H1 (cell line): ENCODE results near the gene LDLRAD4. TPM values are rescaled to one million over a fixed set of nuclear protein-coding genes. Genes with fewer than 3 reads are reported as not detected.

Experiments
- CTCF ChIA-PET: fragments of 300-600 bp; sonication (Branson Sonifier 250); formaldehyde crosslinking; loops from one replicate; lab custom pipeline; 2021; ENCODE audit not compliant: partially characterized antibody; lab: Charles Lee
- POLR2A ChIA-PET: fragments of 300-600 bp; sonication (Branson Sonifier 250); formaldehyde crosslinking; loops from one replicate; lab custom pipeline; 2021; ENCODE audit warnings: inconsistent platforms; ENCODE audit not compliant: partially characterized antibody; lab: Charles Lee
- DNase-seq, 2 experiments: peaks; one replicate each; pipeline versions ENCODE4 v3.0.0 to v3.0.0-alpha.2; 2010 to 2022; ENCODE audit warnings: low spot score in 2 of 2, low read depth in 1 of 2, mixed read lengths in 1 of 2
- FAIRE-seq: peaks from 2 replicates; lab custom pipeline; 2011; peaks lifted over from hg19 to GRCh38; lab: Jason Lieb, UNC
- H2AFZ ChIP-seq: 2 replicates; pipeline ENCODE4 v1.8.1; 2012; ENCODE audit warnings: low read length, inconsistent platforms
- H2AK5ac ChIP-seq: 2 replicates; pipeline ENCODE4 v1.6.1; 2013; ENCODE audit warnings: low read depth, low read length
- H2BK120ac ChIP-seq: replicated peaks from 2 replicates; pipeline ENCODE3; 2013; ENCODE audit warnings: low read depth, low read length, inconsistent platforms
- H2BK12ac ChIP-seq: 2 replicates; pipeline ENCODE4 v1.6.1; 2013; ENCODE audit warnings: low read depth, low read length
- H2BK15ac ChIP-seq: 2 replicates; pipeline ENCODE4 v1.6.1; 2013; ENCODE audit warnings: low read length
- H2BK20ac ChIP-seq: 2 replicates; pipeline ENCODE4 v1.6.1; 2013; ENCODE audit warnings: low read length
- H2BK5ac ChIP-seq: 2 replicates; pipeline ENCODE4 v1.6.1; 2013; ENCODE audit warnings: low read depth, low read length
- H3K14ac ChIP-seq: 2 replicates; pipeline ENCODE4 v1.6.1; 2013; ENCODE audit warnings: inconsistent platforms; ENCODE audit not compliant: insufficient read length
- H3K18ac ChIP-seq: 2 replicates; pipeline ENCODE4 v1.6.1; 2013; ENCODE audit warnings: low read length; ENCODE audit errors: extremely low read depth
- H3K23ac ChIP-seq: 2 replicates; pipeline ENCODE4 v1.6.1; 2013; ENCODE audit warnings: inconsistent platforms; ENCODE audit not compliant: insufficient read length
- H3K23me2 ChIP-seq: 2 replicates; pipeline ENCODE4 v1.6.1; 2013; ENCODE audit warnings: low read depth, low read length
- H3K27ac ChIP-seq: 2 replicates; pipeline ENCODE4 v1.6.1; 2011; ENCODE audit warnings: low read depth, low read length, inconsistent platforms
- H3K27me3 ChIP-seq, 4 experiments: replicated peaks in 1 of 4; 1 replicate in 1 of 4; 2 replicates in 3 of 4; pipeline versions ENCODE4 v1.6.1 to v1.8.1; 2011 to 2013; ENCODE audit warnings: low read length in 3 of 4, mild to moderate bottlenecking in 3 of 4, inconsistent platforms in 2 of 4, mixed read lengths in 2 of 4, moderate library complexity in 1 of 4; ENCODE audit not compliant: control insufficient read depth in 3 of 4, insufficient read depth in 3 of 4; ENCODE audit errors: extremely low read depth in 1 of 4
- H3K36me3 ChIP-seq, 4 experiments: 2 replicates each; pipeline versions ENCODE4 v1.6.1 to v1.8.1; 2011 to 2013; ENCODE audit warnings: mild to moderate bottlenecking in 4 of 4, low read length in 3 of 4, moderate library complexity in 2 of 4, control low read depth in 1 of 4, inconsistent platforms in 1 of 4; ENCODE audit not compliant: insufficient read depth in 4 of 4, control insufficient read depth in 2 of 4
- H3K4ac ChIP-seq: replicated peaks from 2 replicates; pipeline ENCODE3; 2013; ENCODE audit warnings: low read length, low read depth, mixed read lengths, inconsistent platforms; ENCODE audit not compliant: insufficient read length
- H3K4me1 ChIP-seq, 4 experiments: replicated peaks in 1 of 4; 1 replicate in 1 of 4; 2 replicates in 3 of 4; pipeline versions ENCODE4 v1.6.1 to v1.8.1; 2011 to 2013; ENCODE audit warnings: low read length in 3 of 4, inconsistent platforms in 2 of 4, mixed read lengths in 1 of 4; ENCODE audit not compliant: insufficient read depth in 4 of 4, control insufficient read depth in 3 of 4
- H3K4me2 ChIP-seq, 2 experiments: 2 replicates each; pipeline versions ENCODE4 v1.6.1 to v1.8.1; 2011 to 2013; ENCODE audit warnings: low read depth in 2 of 2, low read length in 2 of 2, control low read depth in 1 of 2, inconsistent platforms in 1 of 2, mild to moderate bottlenecking in 1 of 2; ENCODE audit not compliant: insufficient read depth in 1 of 2
- H3K4me3 ChIP-seq, 4 experiments: fragments of 200-600, 300-600 bp in 1 of 4; sonication (generic), shearing (Covaris generic), sonication (Bioruptor Twin) in 1 of 4; 2 replicates each; pipeline versions ENCODE4 v1.5.1 to v1.8.1; 2011 to 2016; ENCODE audit warnings: low read length in 4 of 4, low read depth in 3 of 4, control low read depth in 2 of 4, inconsistent platforms in 2 of 4, mild to moderate bottlenecking in 2 of 4, mixed read lengths in 1 of 4, moderate library complexity in 1 of 4; ENCODE audit not compliant: insufficient read depth in 2 of 4; ENCODE audit errors: extremely low read depth in 1 of 4
- H3K56ac ChIP-seq: replicated peaks from 2 replicates; pipeline ENCODE3; 2013; ENCODE audit warnings: low read depth, mild to moderate bottlenecking, mixed read lengths, low read length, inconsistent platforms; ENCODE audit not compliant: insufficient read length
- H3K79me1 ChIP-seq: 2 replicates; pipeline ENCODE4 v1.6.1; 2013; ENCODE audit warnings: low read depth, low read length, control low read depth
- H3K79me2 ChIP-seq, 2 experiments: 2 replicates each; pipeline versions ENCODE4 v1.6.1 to v1.8.1; 2012 to 2013; ENCODE audit warnings: low read length in 2 of 2, mild to moderate bottlenecking in 2 of 2, inconsistent platforms in 1 of 2; ENCODE audit not compliant: insufficient read depth in 2 of 2, control insufficient read depth in 1 of 2
- H3K9ac ChIP-seq, 4 experiments: replicated peaks in 1 of 4; 1 replicate in 1 of 4; 2 replicates in 3 of 4; pipeline versions ENCODE4 v1.6.1 to v1.8.1; 2011 to 2013; ENCODE audit warnings: low read depth in 3 of 4, low read length in 3 of 4, control low read depth in 2 of 4, mild to moderate bottlenecking in 2 of 4, moderate library complexity in 2 of 4, inconsistent platforms in 1 of 4; ENCODE audit errors: extremely low read depth in 1 of 4
- H3K9me3 ChIP-seq, 2 experiments: 2 replicates each; pipeline versions ENCODE4 v1.6.1 to v1.8.1; 2012 to 2013; ENCODE audit warnings: mild to moderate bottlenecking in 2 of 2, moderate library complexity in 2 of 2, control low read depth in 1 of 2, inconsistent platforms in 1 of 2, low read depth in 1 of 2, low read length in 1 of 2, mixed read lengths in 1 of 2; ENCODE audit not compliant: insufficient read depth in 2 of 2
- H4K20me1 ChIP-seq, 2 experiments: replicated peaks in 1 of 2; 2 replicates each; pipeline versions ENCODE3 to v1.8.1; 2011 to 2013; ENCODE audit warnings: inconsistent platforms in 2 of 2, low read length in 2 of 2, mild to moderate bottlenecking in 1 of 2; ENCODE audit not compliant: insufficient read depth in 2 of 2, control insufficient read depth in 1 of 2
- H4K5ac ChIP-seq: 2 replicates; pipeline ENCODE4 v1.6.1; 2013; ENCODE audit warnings: low read length, low read depth, mixed read lengths, inconsistent platforms; ENCODE audit not compliant: insufficient read length
- H4K8ac ChIP-seq: 2 replicates; pipeline ENCODE4 v1.8.0; 2013; ENCODE audit warnings: mild to moderate bottlenecking, moderate library complexity, low read length, inconsistent platforms; ENCODE audit not compliant: insufficient read depth; ENCODE audit errors: extremely low read depth
- H4K91ac ChIP-seq: replicated peaks from 2 replicates; pipeline ENCODE3; 2013; ENCODE audit warnings: low read length, mixed read lengths, inconsistent platforms; ENCODE audit not compliant: insufficient read length
- CHD1 ChIP-seq: IDR thresholded peaks from 2 replicates; pipeline ENCODE4 v1.6.1; 2012; ENCODE audit warnings: low read depth, low read length, improper control_type of control experiment
- CHD2 ChIP-seq: IDR thresholded peaks from 2 replicates; pipeline ENCODE4 v1.6.1; 2012; ENCODE audit warnings: low read length, improper control_type of control experiment
- HDAC2 ChIP-seq, 2 experiments: fragments of 300-600 bp in 1 of 2; sonication (generic) in 1 of 2; IDR thresholded peaks; 2 replicates each; pipeline ENCODE4 v1.6.1; 2011 to 2012; ENCODE audit warnings: low read depth in 2 of 2, low read length in 2 of 2, mild to moderate bottlenecking in 2 of 2, moderate library complexity in 2 of 2, borderline replicate concordance in 1 of 2, inconsistent platforms in 1 of 2
- JUN ChIP-seq: IDR thresholded peaks from 2 replicates; pipeline ENCODE4 v1.6.1; 2011; ENCODE audit warnings: low read depth, mild to moderate bottlenecking, improper control_type of control experiment, low read length
- KDM1A ChIP-seq: fragments of 200-600, 300-600 bp; sonication (generic); IDR thresholded peaks from 2 replicates; pipeline ENCODE4 v1.7.1; 2016; ENCODE audit warnings: mild to moderate bottlenecking, low read length, borderline replicate concordance
- KDM4A ChIP-seq: IDR thresholded peaks from one replicate; pipeline ENCODE4 v1.7.1; 2012; ENCODE audit warnings: low read depth, mild to moderate bottlenecking, moderate library complexity, low read length, inconsistent platforms; ENCODE audit not compliant: severe bottlenecking
- RBBP5 ChIP-seq: IDR thresholded peaks from 2 replicates; pipeline ENCODE4 v1.7.1; 2012; ENCODE audit warnings: low read depth, mild to moderate bottlenecking, inconsistent platforms, low read length, moderate library complexity, borderline replicate concordance
- WGBS, 2 experiments: shearing (Covaris generic) in 1 of 2; methylation state at CpG; one replicate each; pipeline versions ENCODE4 v1.1.6 to v1.1.7; 2013 to 2015; ENCODE audit warnings: low lambda C conversion rate in 2 of 2, mixed read lengths in 2 of 2, inconsistent platforms in 1 of 2, low coverage in 1 of 2, missing lambda C conversion rate in 1 of 2; ENCODE audit not compliant: insufficient replicate concordance in 2 of 2, insufficient coverage in 1 of 2, insufficient read length in 1 of 2; ENCODE audit errors: extremely low coverage in 1 of 2, missing lambda C conversion rate in 1 of 2; 5-methylcytosine and 5-hydroxymethylcytosine counted together
- polyA plus RNA-seq, 7 experiments: library from polyadenylated mRNA; depleted of rRNA in 3 of 7; stranded (reverse) in 5 of 7; unstranded in 2 of 7; fragments of >200 nt in 5 of 7; fragments of 200-250 nt in 2 of 7; gene quantifications; 1 replicate in 5 of 7; 2 replicates in 1 of 7; 4 replicates in 1 of 7; pipeline versions ENCODE4 v1.2.1 to v1.2.3, GENCODE V29; 2011 to 2013; ENCODE audit warnings: missing spikeins in 2 of 7, mixed read lengths in 2 of 7
- total RNA-seq: library from RNA; stranded (reverse); fragmentation: NEBNext Ultra II Directional; extraction: Animal tissue kit (Norgen Biotek cat#: 25700); gene quantifications from 2 replicates; pipeline ENCODE4 v1.2.1, GENCODE V29; 2021
- TF ChIP-seq, protein P1 (sequence below): IDR thresholded peaks from 2 replicates; pipeline ENCODE4 v1.6.1; 2011; ENCODE audit warnings: low read length, improper control_type of control experiment
- TF ChIP-seq, protein P2 (sequence below): IDR thresholded peaks from 2 replicates; pipeline ENCODE4 v1.6.1; 2011; ENCODE audit warnings: low read depth, mild to moderate bottlenecking, low read length; ENCODE audit not compliant: insufficient read depth

The LDLRAD4 gene
- total and polyA plus RNA-seq, 2 of the 8 experiments (the other 6 are each of a cell fraction or from before 2014, with no cell fraction given): 0.77 to 1.4 TPM

DNA sequence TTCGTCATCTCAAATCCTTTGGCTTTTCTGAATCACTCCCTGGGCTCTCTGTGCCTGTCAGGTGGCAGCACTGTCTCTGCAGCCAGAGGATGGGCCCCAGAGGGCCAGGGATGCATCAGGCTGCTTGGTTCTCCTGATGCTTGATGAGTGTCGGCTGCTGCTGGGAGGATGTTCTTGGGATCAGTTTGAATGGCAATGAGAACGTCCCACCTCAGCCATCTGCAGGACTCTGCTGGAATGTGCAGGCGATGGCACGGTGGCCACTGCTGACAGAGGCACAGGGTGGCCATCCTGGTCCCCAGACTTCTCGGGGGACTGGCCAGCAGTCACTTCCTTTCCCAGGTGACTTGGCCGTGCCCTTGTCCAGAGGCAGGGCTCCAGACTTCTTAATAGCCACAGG is 361.8 kb downstream of the LDLRAD4 start:
- H3K56ac ChIP-seq: no peak overlapping the region
- H3K4me1 ChIP-seq: no peaks in the 10 kb centered on the region; a peak in 1 of 7 replicates
- no peak overlapping the region for H4K8ac ChIP-seq
- no peak for DNase-seq
- FAIRE-seq: no peak
- POLR2A ChIA-PET: no interaction called here
- H3K18ac ChIP-seq: no peak overlapping the region
- no peak overlapping the region for H3K14ac ChIP-seq
- H3K27ac ChIP-seq: no peak overlapping the region
- H3K36me3 ChIP-seq: no peaks in the 10 kb centered on the region
- no peak for TF ChIP-seq CHD1
- TF ChIP-seq KDM1A: no peak
- TF ChIP-seq, protein P1, sequence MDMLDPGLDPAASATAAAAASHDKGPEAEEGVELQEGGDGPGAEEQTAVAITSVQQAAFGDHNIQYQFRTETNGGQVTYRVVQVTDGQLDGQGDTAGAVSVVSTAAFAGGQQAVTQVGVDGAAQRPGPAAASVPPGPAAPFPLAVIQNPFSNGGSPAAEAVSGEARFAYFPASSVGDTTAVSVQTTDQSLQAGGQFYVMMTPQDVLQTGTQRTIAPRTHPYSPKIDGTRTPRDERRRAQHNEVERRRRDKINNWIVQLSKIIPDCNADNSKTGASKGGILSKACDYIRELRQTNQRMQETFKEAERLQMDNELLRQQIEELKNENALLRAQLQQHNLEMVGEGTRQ: no peak
- no peak for TF ChIP-seq HDAC2 (IDR thresholded peaks at IDR 0.05; ENCODE audit: borderline replicate concordance in 1 of 2, low read depth in 2 of 2, low read length in 2 of 2)
- TF ChIP-seq CHD2: no peak
- no peak for TF ChIP-seq KDM4A
- TF ChIP-seq, protein P2, sequence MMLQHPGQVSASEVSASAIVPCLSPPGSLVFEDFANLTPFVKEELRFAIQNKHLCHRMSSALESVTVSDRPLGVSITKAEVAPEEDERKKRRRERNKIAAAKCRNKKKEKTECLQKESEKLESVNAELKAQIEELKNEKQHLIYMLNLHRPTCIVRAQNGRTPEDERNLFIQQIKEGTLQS: no peak
- TF ChIP-seq RBBP5: no peak
- TF ChIP-seq JUN: no peak
- 85% methylated on average over 7 of the region's 7 CpGs; no CpG with 5 or more reads in 1 of the 2 experiments for WGBS, 2 experiments
- no peaks in the 10 kb centered on the region for H3K23me2 ChIP-seq
- no peak overlapping the region for H4K91ac ChIP-seq
- H3K9ac ChIP-seq: no peak overlapping the region
- no peak overlapping the region for H2BK120ac ChIP-seq
- CTCF ChIA-PET: no interaction called here
- H3K79me2 ChIP-seq: no peaks in the 10 kb centered on the region
- H3K9me3 ChIP-seq: no peaks in the 10 kb centered on the region
- H3K4me3 ChIP-seq: no peak overlapping the region
- no peak overlapping the region for H2BK12ac ChIP-seq
- no peak overlapping the region for H3K4ac ChIP-seq
- H4K5ac ChIP-seq: no peak overlapping the region
- no peaks in the 10 kb centered on the region for H3K79me1 ChIP-seq
- no peak overlapping the region for H2BK15ac ChIP-seq
- H3K23ac ChIP-seq: no peak overlapping the region
- no peak overlapping the region for H2AFZ ChIP-seq
- H4K20me1 ChIP-seq: no peaks in the 10 kb centered on the region
- no peak overlapping the region for H2AK5ac ChIP-seq
- no peak overlapping the region for H2BK20ac ChIP-seq
- H3K27me3 ChIP-seq: no peaks in the 10 kb centered on the region
- no peak overlapping the region for H2BK5ac ChIP-seq
- no peak overlapping the region for H3K4me2 ChIP-seq
